H9 (cell line): ENCODE data around the gene MAP1B. TPM values are rescaled to one million over a fixed set of nuclear protein-coding genes. Genes with fewer than 3 reads are reported as not detected.

Source experiments
- DNase-seq: peaks from one replicate; pipeline ENCODE4 v3.0.0-alpha.2; 2017
- H2AFZ ChIP-seq: one replicate; pipeline ENCODE4 v1.6.1; 2013; ENCODE audit warnings: mild to moderate bottlenecking, low read length, control low read depth, moderate library complexity
- H2AK5ac ChIP-seq: 2 replicates; pipeline ENCODE4 v1.6.1; 2013; ENCODE audit warnings: low read length, control low read depth, mixed read lengths; ENCODE audit not compliant: insufficient read length
- H2BK120ac ChIP-seq: one replicate; pipeline ENCODE4 v1.6.1; 2013; ENCODE audit warnings: low read depth, mild to moderate bottlenecking, low read length, control low read depth, inconsistent platforms; ENCODE audit not compliant: poor library complexity, severe bottlenecking
- H2BK12ac ChIP-seq: 2 replicates; pipeline ENCODE4 v1.6.1; 2013; ENCODE audit warnings: low read length, control low read depth, mixed read lengths, low read depth; ENCODE audit not compliant: insufficient read length
- H2BK15ac ChIP-seq: 2 replicates; pipeline ENCODE4 v1.6.1; 2013; ENCODE audit warnings: low read depth, low read length, control low read depth
- H2BK20ac ChIP-seq: one replicate; pipeline ENCODE4 v1.6.1; 2013; ENCODE audit warnings: low read depth, mild to moderate bottlenecking, low read length, control low read depth, inconsistent platforms; ENCODE audit not compliant: poor library complexity, severe bottlenecking
- H2BK5ac ChIP-seq: 2 replicates; pipeline ENCODE4 v1.6.1; 2013; ENCODE audit warnings: low read length, control low read depth, mixed read lengths; ENCODE audit not compliant: insufficient read length
- H3K14ac ChIP-seq: 2 replicates; pipeline ENCODE4 v1.6.1; 2013; ENCODE audit warnings: low read length, control low read depth; ENCODE audit not compliant: insufficient read depth
- H3K18ac ChIP-seq: 2 replicates; pipeline ENCODE4 v1.6.1; 2013; ENCODE audit warnings: low read depth, mild to moderate bottlenecking, mixed read lengths, low read length, control low read depth; ENCODE audit not compliant: insufficient read length
- H3K23ac ChIP-seq: 2 replicates; pipeline ENCODE4 v1.6.1; 2013; ENCODE audit warnings: low read length, control low read depth, mixed read lengths, low read depth; ENCODE audit not compliant: insufficient read length
- H3K23me2 ChIP-seq: 2 replicates; pipeline ENCODE4 v1.6.1; 2013; ENCODE audit warnings: low read depth, mild to moderate bottlenecking, mixed read lengths, low read length, control low read depth; ENCODE audit not compliant: insufficient read length, poor library complexity, severe bottlenecking
- H3K27ac ChIP-seq: 2 replicates; pipeline ENCODE4 v1.5.1; 2013; ENCODE audit warnings: low read length, control low read depth, mixed read lengths, low read depth; ENCODE audit not compliant: insufficient read length
- H3K27me3 ChIP-seq: 2 replicates; pipeline ENCODE4 v1.6.1; 2013; ENCODE audit warnings: low read length, control low read depth, inconsistent platforms; ENCODE audit not compliant: insufficient read depth
- H3K4ac ChIP-seq: 2 replicates; pipeline ENCODE4 v1.6.1; 2013; ENCODE audit warnings: low read depth, mild to moderate bottlenecking, control low read depth, inconsistent platforms, low read length, moderate library complexity
- H3K4me1 ChIP-seq: 2 replicates; pipeline ENCODE4 v1.6.1; 2013; ENCODE audit warnings: low read length, control low read depth, inconsistent platforms; ENCODE audit not compliant: insufficient read depth
- H3K4me2 ChIP-seq: 2 replicates; pipeline ENCODE4 v1.6.1; 2013; ENCODE audit warnings: low read length, control low read depth, mixed read lengths; ENCODE audit not compliant: insufficient read length, insufficient read depth
- H3K56ac ChIP-seq: 2 replicates; pipeline ENCODE4 v1.6.1; 2013; ENCODE audit warnings: low read depth, mild to moderate bottlenecking, mixed read lengths, low read length, control low read depth; ENCODE audit not compliant: insufficient read length
- H3K79me1 ChIP-seq: 2 replicates; pipeline ENCODE4 v1.6.1; 2013; ENCODE audit warnings: low read depth, mild to moderate bottlenecking, moderate library complexity, low read length, control low read depth, inconsistent platforms; ENCODE audit not compliant: insufficient read depth, poor library complexity, severe bottlenecking
- H3K79me2 ChIP-seq: 2 replicates; pipeline ENCODE4 v1.6.1; 2013; ENCODE audit warnings: low read length, control low read depth, inconsistent platforms; ENCODE audit not compliant: insufficient read depth
- H3K9ac ChIP-seq: 2 replicates; pipeline ENCODE4 v1.6.1; 2013; ENCODE audit warnings: low read length, control low read depth, mixed read lengths; ENCODE audit not compliant: insufficient read length; ENCODE audit errors: extremely low read depth
- H3K9me3 ChIP-seq: one replicate; pipeline ENCODE4 v1.6.1; 2013; ENCODE audit warnings: low read depth, low read length, inconsistent platforms; ENCODE audit not compliant: control insufficient read depth
- H3T11ph ChIP-seq: one replicate; pipeline ENCODE4 v1.6.1; 2013; ENCODE audit warnings: mild to moderate bottlenecking, low read length, control low read depth, inconsistent platforms
- H4K20me1 ChIP-seq: one replicate; pipeline ENCODE4 v1.6.1; 2013; ENCODE audit not compliant: control insufficient read depth, insufficient read length, insufficient read depth
- H4K5ac ChIP-seq: 2 replicates; pipeline ENCODE4 v1.6.1; 2013; ENCODE audit warnings: low read depth, mild to moderate bottlenecking, mixed read lengths, low read length, control low read depth; ENCODE audit not compliant: insufficient read length
- H4K8ac ChIP-seq: replicated peaks from 2 replicates; pipeline ENCODE4 v1.6.1; 2013; ENCODE audit warnings: low read length, control low read depth, mixed read lengths, low read depth; ENCODE audit not compliant: insufficient read length
- H4K91ac ChIP-seq: 2 replicates; pipeline ENCODE4 v1.6.1; 2013; ENCODE audit warnings: low read depth, mild to moderate bottlenecking, moderate library complexity, mixed read lengths, low read length, control low read depth; ENCODE audit not compliant: insufficient read length
- H3K27ac Mint-ChIP-seq, 3 experiments: 2 replicates in 2 of 3; 3 replicates in 1 of 3; pipeline ENCODE4 v1.8.0; 2020 to 2021; ENCODE audit warnings: mixed read lengths in 3 of 3, mild to moderate bottlenecking in 1 of 3, moderate library complexity in 1 of 3
- H3K27me3 Mint-ChIP-seq: 2 replicates; pipeline ENCODE4 v1.8.0; 2021; ENCODE audit warnings: low read depth, mild to moderate bottlenecking, moderate library complexity, mixed read lengths
- H3K36me3 Mint-ChIP-seq, 3 experiments: 2 replicates in 2 of 3; 3 replicates in 1 of 3; pipeline ENCODE4 v1.8.0; 2020 to 2021; ENCODE audit warnings: low read depth in 3 of 3, mixed read lengths in 3 of 3; ENCODE audit not compliant: insufficient read depth in 1 of 3
- H3K4me1 Mint-ChIP-seq, 2 experiments: 2 replicates each; pipeline ENCODE4 v1.8.0; 2020; ENCODE audit warnings: mixed read lengths in 2 of 2
- H3K4me3 Mint-ChIP-seq, 2 experiments: 2 replicates in 1 of 2; 3 replicates in 1 of 2; pipeline ENCODE4 v1.8.0; 2020 to 2021; ENCODE audit warnings: mild to moderate bottlenecking in 2 of 2, mixed read lengths in 2 of 2, moderate library complexity in 1 of 2
- H3K9me3 Mint-ChIP-seq, 2 experiments: 2 replicates in 1 of 2; 3 replicates in 1 of 2; pipeline ENCODE4 v1.8.0; 2020; ENCODE audit warnings: mild to moderate bottlenecking in 2 of 2, mixed read lengths in 2 of 2, moderate library complexity in 1 of 2
- CTCF ChIP-seq: fragments of 200-600 bp; sonication (generic); conservative IDR thresholded peaks from 3 replicates; pipeline ENCODE4 v1.8.0; 2021; ENCODE audit warnings: antibody characterized with exemption, mild to moderate bottlenecking
- WGBS: extraction: QIAGEN DNeasy Blood & Tissue Kit; methylation state at CpG from one replicate; pipeline ENCODE4 v1.1.7; 2013; ENCODE audit warnings: missing lambda C conversion rate, low lambda C conversion rate, mixed read lengths; ENCODE audit not compliant: insufficient read length; ENCODE audit errors: extremely low coverage; 5-methylcytosine and 5-hydroxymethylcytosine counted together
- total RNA-seq: library from RNA; stranded (reverse); gene quantifications from 2 replicates; pipeline ENCODE4 v1.2.1, GENCODE V29; 2021

Gene MAP1B
- total RNA-seq, 1 experiment from 2014 or later = 67.5 TPM

GRCh38 chr5:72161951-72162350, 54.7 kb downstream of the MAP1B start:
- Mint-ChIP-seq H3K4me1 (peaks cover 32% of the 10 kb centered on the region in 2 experiments), H3K27ac (peak overlapping the region in 2 of 3 experiments; percentile 59 to 76; a peak in 2 of 7 replicates), H3K9me3 (no peaks in the 10 kb centered on the region), H3K4me3 (no peak overlapping the region), H3K27me3 (no peaks in the 10 kb centered on the region), H3K36me3 (peaks cover 0 to 2% (median 0%) of the 10 kb centered on the region in 3 experiments; a peak in 2 of 7 replicates)
- H3K79me1 ChIP-seq = no peaks in the 10 kb centered on the region
- no peaks in the 10 kb centered on the region for H3K79me2 ChIP-seq
- H3K23me2 ChIP-seq = no peaks in the 10 kb centered on the region
- H2AFZ ChIP-seq = no peak overlapping the region
- H3K14ac ChIP-seq = no peak overlapping the region
- H3T11ph ChIP-seq = no peak overlapping the region
- TF ChIP-seq CTCF = no peak
- peaks cover 11% of the 10 kb centered on the region for H3K4me1 ChIP-seq
- H3K23ac ChIP-seq = no peak overlapping the region
- H4K20me1 ChIP-seq = no peaks in the 10 kb centered on the region
- H4K91ac ChIP-seq = no peak overlapping the region
- H3K27ac ChIP-seq = no peak overlapping the region
- H4K8ac ChIP-seq = no peak overlapping the region
- no peaks in the 10 kb centered on the region for H3K9me3 ChIP-seq
- no peak overlapping the region for H3K4me2 ChIP-seq
- H3K27me3 ChIP-seq = no peaks in the 10 kb centered on the region
- no peak for DNase-seq
- H3K56ac ChIP-seq = no peak overlapping the region
- H2BK120ac ChIP-seq = no peak overlapping the region
- no peak overlapping the region for H4K5ac ChIP-seq
- H2BK5ac ChIP-seq = no peak overlapping the region
- no peak overlapping the region for H2BK20ac ChIP-seq
- H2BK12ac ChIP-seq = no peak overlapping the region
- H3K4ac ChIP-seq = no peak overlapping the region
- no CpG with 5 or more reads among the region's 4 CpGs for WGBS
- no peak overlapping the region for H2AK5ac ChIP-seq
- no peak overlapping the region for H2BK15ac ChIP-seq
- H3K18ac ChIP-seq = no peak overlapping the region
- H3K9ac ChIP-seq = no peak overlapping the region
